ENCODE measurements around the gene PRKCB.

Gene PRKCB

GRCh38 chr16:23941963-23942564 lies 106.3 kb downstream of the PRKCB start (continued):
- TF ChIP-seq INSM2 (tag by site-specific recombination; IDR thresholded peaks at IDR 0.05) (no peak), SP7 (tag by site-specific recombination; IDR thresholded peaks at IDR 0.05) (peak; percentile 19; the same call in 1 of the 2 replicates), ZNF391 (tag by site-specific recombination; IDR thresholded peaks at IDR 0.05; ENCODE audit: borderline replicate concordance, low read depth) (no peak), IKZF3 (tag by site-specific recombination; IDR thresholded peaks at IDR 0.05) (0 out of 2 replicates have a peak, but pooled peaks have one; percentile 15), ZNF560 (tag by site-specific recombination; IDR thresholded peaks at IDR 0.05; ENCODE audit: borderline replicate concordance) (no peak), YY2 (tag by site-specific recombination; IDR thresholded peaks at IDR 0.05) (no peak), ZNF394 (tag by site-specific recombination; IDR thresholded peaks at IDR 0.05; ENCODE audit: borderline replicate concordance) (peak; percentile 14; the same call in 1 of the 2 replicates), ZNF10 (tag by site-specific recombination; IDR thresholded peaks at IDR 0.05) (no peak), MZF1 (tag by site-specific recombination; IDR thresholded peaks at IDR 0.05; ENCODE audit: borderline replicate concordance) (peak; percentile 83)

- H3K36me3 ChIP-seq (ENCODE audit: control insufficient read depth in 2 of 2, insufficient read depth in 1 of 2, low read length in 2 of 2): no peaks in the 10 kb centered on the region
- no peak overlapping the region for H3K27ac ChIP-seq (ENCODE audit: extremely low read depth, low read depth, low read length)
- peaks cover 8% of the 10 kb centered on the region for H3K4me1 ChIP-seq (ENCODE audit: control insufficient read depth, insufficient read depth, low read length)
- peak; percentile 84 for TF ChIP-seq SCRT2 (tag by site-specific recombination; IDR thresholded peaks at IDR 0.05)
- no peak for TF ChIP-seq KLF16 (tag by site-specific recombination; IDR thresholded peaks at IDR 0.05)
- TF ChIP-seq ZXDB (tag by site-specific recombination; IDR thresholded peaks at IDR 0.05): no peak
- CTCF ChIA-PET: interaction anchor here (1.0 kb wide), 1 partner anchor 140 kb away, joined by 3 read pairs; no protein-coding TSS in a partner anchor
- H3K9me3 ChIP-seq (ENCODE audit: control insufficient read depth, insufficient read depth, low read depth, low read length): no peaks in the 10 kb centered on the region
- POLR2A ChIA-PET: no interaction called here
- H3K4me3 ChIP-seq (ENCODE audit: low read depth, low read length): no peak overlapping the region
Measured at GRCh38 chr16:23943604-23944003, 107.8 kb downstream of the PRKCB start.

GRCh38 chr16:23944381-23944780 lies 108.6 kb downstream of the PRKCB start:
- H3K4me3 ChIP-seq (ENCODE audit: low read depth, low read length): no peak overlapping the region
- POLR2A ChIA-PET: no interaction called here
- H3K9me3 ChIP-seq (ENCODE audit: control insufficient read depth, insufficient read depth, low read depth, low read length): no peaks in the 10 kb centered on the region
- no peaks in the 10 kb centered on the region for H3K36me3 ChIP-seq (ENCODE audit: control insufficient read depth in 2 of 2, insufficient read depth in 1 of 2, low read length in 2 of 2)
- H3K4me1 ChIP-seq (ENCODE audit: control insufficient read depth, insufficient read depth, low read length): peaks cover 8% of the 10 kb centered on the region
- CTCF ChIA-PET: interaction anchor here (1.0 kb wide), 1 partner anchor 141 kb away, joined by 3 read pairs; no protein-coding TSS in a partner anchor
- no peak overlapping the region for H3K27ac ChIP-seq (ENCODE audit: extremely low read depth, low read depth, low read length)
- TF ChIP-seq ZNF302 (tag by site-specific recombination; IDR thresholded peaks at IDR 0.05; ENCODE audit: low read depth) (no peak), ZNF341 (tag by site-specific recombination; IDR thresholded peaks at IDR 0.05; ENCODE audit: low read depth) (no peak), GFI1B (tag by site-specific recombination; IDR thresholded peaks at IDR 0.05) (no peak), SP7 (tag by site-specific recombination; IDR thresholded peaks at IDR 0.05) (peak; percentile 25; the same call in 1 of the 2 replicates), SCRT2 (tag by site-specific recombination; IDR thresholded peaks at IDR 0.05) (no peak), ZNF2 (tag by site-specific recombination; IDR thresholded peaks at IDR 0.05) (no peak), ZNF391 (tag by site-specific recombination; IDR thresholded peaks at IDR 0.05; ENCODE audit: borderline replicate concordance, low read depth) (no peak), BCL11A (tag by site-specific recombination; IDR thresholded peaks at IDR 0.05; ENCODE audit: low read depth) (no peak), ZSCAN16 (tag by site-specific recombination; IDR thresholded peaks at IDR 0.05) (no peak), ZBTB21 (tag by site-specific recombination; IDR thresholded peaks at IDR 0.05) (peak; percentile 57), REST (tag by site-specific recombination; IDR thresholded peaks at IDR 0.05) (no peak), AEBP2 (tag by site-specific recombination; IDR thresholded peaks at IDR 0.05; ENCODE audit: borderline replicate concordance) (no peak)
- TF ChIP-seq, protein P1, sequence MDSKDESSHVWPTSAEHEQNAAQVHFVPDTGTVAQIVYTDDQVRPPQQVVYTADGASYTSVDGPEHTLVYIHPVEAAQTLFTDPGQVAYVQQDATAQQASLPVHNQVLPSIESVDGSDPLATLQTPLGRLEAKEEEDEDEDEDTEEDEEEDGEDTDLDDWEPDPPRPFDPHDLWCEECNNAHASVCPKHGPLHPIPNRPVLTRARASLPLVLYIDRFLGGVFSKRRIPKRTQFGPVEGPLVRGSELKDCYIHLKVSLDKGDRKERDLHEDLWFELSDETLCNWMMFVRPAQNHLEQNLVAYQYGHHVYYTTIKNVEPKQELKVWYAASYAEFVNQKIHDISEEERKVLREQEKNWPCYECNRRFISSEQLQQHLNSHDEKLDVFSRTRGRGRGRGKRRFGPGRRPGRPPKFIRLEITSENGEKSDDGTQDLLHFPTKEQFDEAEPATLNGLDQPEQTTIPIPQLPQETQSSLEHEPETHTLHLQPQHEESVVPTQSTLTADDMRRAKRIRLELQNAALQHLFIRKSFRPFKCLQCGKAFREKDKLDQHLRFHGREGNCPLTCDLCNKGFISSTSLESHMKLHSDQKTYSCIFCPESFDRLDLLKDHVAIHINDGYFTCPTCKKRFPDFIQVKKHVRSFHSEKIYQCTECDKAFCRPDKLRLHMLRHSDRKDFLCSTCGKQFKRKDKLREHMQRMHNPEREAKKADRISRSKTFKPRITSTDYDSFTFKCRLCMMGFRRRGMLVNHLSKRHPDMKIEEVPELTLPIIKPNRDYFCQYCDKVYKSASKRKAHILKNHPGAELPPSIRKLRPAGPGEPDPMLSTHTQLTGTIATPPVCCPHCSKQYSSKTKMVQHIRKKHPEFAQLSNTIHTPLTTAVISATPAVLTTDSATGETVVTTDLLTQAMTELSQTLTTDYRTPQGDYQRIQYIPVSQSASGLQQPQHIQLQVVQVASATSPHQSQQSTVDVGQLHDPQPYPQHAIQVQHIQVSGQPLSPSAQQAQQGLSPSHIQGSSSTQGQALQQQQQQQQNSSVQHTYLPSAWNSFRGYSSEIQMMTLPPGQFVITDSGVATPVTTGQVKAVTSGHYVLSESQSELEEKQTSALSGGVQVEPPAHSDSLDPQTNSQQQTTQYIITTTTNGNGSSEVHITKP (tag by site-specific recombination; IDR thresholded peaks at IDR 0.05): peak; percentile 29; the same call in 1 of the 2 replicates

All from HEK293 (cell line).